DOHH2 (cell line): Measurements from ENCODE around the gene CGNL1.

Experiments used
- CTCF ChIP-seq: fragments of 200-600 bp; sonication (generic); IDR thresholded peaks from one replicate; pipeline ENCODE4 v1.5.1; 2014; ENCODE audit warnings: antibody characterized with exemption, mild to moderate bottlenecking, low read depth, low read length; ENCODE audit not compliant: poor library complexity, severe bottlenecking
- EZH2phosphoT487 ChIP-seq: fragments of 200-600 bp; sonication (generic); IDR thresholded peaks from 2 replicates; pipeline ENCODE4 v1.6.1; 2017; ENCODE audit warnings: borderline replicate concordance, mild to moderate bottlenecking, antibody characterized with exemption, low read length, moderate library complexity, mixed read lengths

- no peak for TF ChIP-seq CTCF
- TF ChIP-seq EZH2phosphoT487 = no peak
Measured at GRCh38 chr15:57500256-57500655, 124.0 kb downstream of the CGNL1 start.
